HG03354 (cell line): ENCODE data around the gene CDC26.
"Not testable (repeated sequence)": the region's sequence is repeated elsewhere in the genome, so short reads cannot be mapped to it uniquely, and the experiment has no call there.

ENCODE experiments used
- ATAC-seq: cut with Tn5 transposase; IDR thresholded peaks from one replicate; pipeline ENCODE4 v1.9.1; 2021; ENCODE audit warnings: mild to moderate bottlenecking; ENCODE audit not compliant: unreplicated experiment, poor library complexity, severe bottlenecking

Gene CDC26

GRCh38 chr9:113296796-113297558 is 21.6 kb upstream of the CDC26 start:
- ATAC-seq, result no peak

DNA sequence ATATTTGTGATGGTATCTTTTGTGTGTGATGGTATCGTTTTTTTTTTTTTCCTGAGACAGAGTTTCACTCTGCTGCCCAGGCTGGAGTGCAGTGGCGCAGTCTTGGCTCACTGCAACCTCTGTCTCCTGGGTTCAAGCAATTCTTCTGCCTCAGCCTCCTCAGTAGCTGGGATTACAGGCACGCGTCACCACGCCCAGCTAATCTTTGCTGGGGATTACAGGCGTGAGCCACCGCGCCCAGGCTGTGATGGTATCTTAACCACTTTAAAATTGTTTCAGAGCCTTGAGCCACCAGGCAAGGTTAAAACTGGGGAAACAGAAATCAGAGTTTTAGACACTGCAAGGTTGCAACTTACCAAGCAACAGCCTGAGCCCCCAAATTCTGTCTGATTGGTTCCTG is 20.9 kb upstream of the CDC26 start:
- ATAC-seq, result not testable (repeated sequence)

GRCh38 chr9:113293285-113293878 is 18.0 kb upstream of the CDC26 start:
- no peak for ATAC-seq

DNA sequence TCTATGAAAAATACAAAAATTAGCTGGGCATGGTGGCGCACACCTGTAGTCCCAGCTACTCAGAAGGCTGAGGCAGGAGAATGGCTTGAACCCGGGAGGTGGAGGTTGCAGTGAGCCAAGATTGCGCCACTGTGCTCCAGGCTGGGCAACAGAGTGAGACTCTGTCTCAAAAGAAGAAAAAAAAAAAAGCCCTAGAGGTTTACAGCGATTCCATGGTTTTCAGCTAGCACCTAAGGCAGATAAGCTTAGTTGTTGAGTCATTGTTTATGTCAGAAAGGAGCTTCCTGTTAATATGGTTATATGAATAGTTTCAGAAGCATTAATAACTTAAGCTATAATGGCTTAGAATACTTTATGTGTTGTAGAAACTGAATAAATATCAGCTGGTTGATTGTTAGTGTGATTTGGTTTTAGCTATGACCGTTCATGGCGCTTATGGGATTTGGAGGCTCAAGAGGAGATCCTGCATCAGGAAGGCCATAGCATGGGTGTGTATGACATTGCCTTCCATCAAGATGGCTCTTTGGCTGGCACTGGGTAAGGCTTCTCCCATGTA is 14.8 kb upstream of the CDC26 start:
- no peak for ATAC-seq

GRCh38 chr9:113289091-113289490 is 13.7 kb upstream of the CDC26 start:
- no peak for ATAC-seq

DNA sequence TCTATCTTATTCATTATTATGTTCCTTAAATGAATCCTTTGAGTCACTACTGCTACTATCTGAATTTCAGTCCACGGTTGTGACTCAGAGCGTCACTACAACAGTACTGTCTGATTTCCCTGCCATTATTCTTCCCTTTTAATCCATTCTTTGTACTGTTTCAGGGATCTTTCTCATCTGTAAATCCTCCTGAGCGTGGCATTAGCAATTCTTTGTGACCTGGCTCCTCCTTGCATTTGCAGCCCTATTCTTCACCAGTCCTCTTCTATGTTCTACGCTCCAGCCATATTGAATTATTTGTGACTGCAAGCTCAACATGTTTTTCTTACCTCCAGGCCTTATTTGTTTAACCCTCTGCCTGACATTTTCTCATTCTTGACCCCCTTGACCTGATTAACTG is 6.0 kb upstream of the CDC26 start:
- ATAC-seq, result no peak

- no peak for ATAC-seq
Measured at GRCh38 chr9:113278840-113279239, 3.5 kb upstream of the CDC26 start.

GRCh38 chr9:113274474-113275156 is 757 bp downstream of the CDC26 start:
- peak; percentile 1 for ATAC-seq

DNA sequence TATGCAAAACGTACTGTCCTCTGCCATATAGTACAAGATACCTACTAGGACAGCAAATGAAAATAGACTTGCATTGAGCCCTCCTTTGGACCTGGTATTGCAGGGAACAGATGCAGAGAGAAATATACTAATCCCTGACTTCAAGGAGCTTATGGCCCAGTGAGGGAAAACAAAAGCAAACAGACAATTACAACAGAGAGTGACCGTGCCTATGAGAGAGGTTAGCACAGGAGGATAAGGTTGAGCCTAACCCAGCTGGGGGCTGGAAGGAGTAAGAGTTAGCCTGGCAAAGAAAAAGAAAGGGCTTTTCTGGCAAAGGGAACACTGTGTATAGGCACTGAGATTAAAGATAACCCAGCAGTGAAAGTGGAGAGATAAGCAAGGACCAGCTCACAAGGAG is 5.5 kb downstream of the CDC26 start:
- ATAC-seq, result no peak

- no peak for ATAC-seq
Measured at GRCh38 chr9:113269355-113269754, 6.0 kb downstream of the CDC26 start.

DNA sequence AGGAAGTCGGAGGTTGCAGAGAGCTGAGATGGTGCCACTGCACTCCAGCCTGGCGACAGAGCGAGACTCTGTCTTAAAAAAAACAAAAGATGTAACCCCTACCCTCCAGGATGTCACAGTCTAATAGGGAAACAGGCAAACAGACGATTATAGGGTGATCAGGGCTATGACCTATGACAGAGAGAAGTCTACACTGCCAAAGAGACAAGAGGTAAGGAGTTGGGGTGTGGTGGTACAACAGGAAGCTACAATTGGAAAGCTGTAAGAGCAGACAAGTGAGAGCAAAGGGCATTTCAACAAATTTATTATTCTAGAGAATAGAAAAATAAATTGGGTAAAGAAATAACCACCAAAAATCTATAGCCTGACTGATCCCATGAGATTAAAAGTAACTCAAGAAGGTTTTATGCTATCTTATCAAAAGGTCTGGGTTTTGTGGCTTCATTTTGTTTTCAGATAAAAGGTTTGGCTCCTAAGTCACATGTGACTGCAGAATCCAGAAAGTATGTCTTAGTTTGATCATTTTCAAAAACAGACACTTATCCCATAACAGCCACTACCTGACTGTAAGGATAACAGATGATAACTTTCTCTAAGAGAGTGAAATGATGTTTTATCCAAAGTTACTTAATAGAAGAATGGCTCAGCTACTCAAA is 7.3 kb downstream of the CDC26 start:
- ATAC-seq, result no peak

- ATAC-seq, result no peak
Measured at GRCh38 chr9:113266174-113266573, 9.2 kb downstream of the CDC26 start.

DNA sequence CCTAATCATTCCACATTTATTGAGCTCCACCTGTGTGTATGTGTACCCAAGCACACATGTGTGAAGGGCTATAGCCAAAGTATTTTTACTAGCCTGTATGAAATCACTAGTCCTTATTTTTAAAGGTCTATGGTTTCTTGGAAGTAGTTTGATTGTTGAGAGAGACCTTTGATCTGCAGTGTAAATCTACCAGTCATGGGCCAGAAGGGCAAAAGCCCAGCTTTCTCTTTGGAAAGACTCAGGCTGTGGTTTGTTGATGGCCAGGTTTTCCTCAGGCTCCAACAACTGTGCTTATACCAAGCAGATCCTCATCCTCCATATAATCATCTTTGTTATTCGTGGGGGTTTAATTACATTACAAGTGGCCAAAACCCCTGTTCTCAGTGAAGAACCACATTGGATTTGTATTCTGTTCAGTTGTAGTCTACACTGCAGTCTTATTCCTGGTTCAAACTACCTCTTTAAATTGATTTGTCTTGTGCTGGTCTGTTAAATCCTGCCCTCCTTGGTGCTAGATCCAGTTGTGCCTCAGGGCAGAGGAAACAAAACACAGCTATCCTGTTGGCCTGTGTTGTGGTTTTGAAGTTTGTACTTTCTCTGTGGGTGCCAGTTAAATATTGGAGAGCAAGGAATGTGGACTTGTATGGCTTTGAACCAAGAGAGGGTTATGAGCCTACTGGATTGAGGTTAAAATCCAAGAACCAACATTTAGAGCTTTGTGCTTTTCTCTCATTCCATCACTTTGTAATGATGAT is 13.3 kb downstream of the CDC26 start:
- no peak for ATAC-seq

DNA sequence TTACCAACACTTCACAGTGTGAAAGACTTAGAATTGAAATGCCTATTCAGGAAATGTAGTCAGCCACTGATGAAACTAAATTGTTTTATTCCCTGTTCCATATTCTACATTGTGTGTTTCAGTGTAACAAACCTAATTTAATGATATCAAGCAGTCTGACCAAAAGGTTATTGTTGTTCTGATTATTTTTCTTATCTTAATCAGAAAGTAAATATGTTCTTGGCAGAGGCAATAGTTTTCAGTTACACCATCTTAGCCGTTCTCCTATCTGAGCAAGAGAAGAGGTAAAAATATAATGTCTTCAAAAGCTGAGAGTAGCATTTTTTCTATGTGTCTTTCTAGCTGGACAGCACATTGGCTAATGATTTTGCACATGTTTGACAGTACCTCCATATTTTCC is 17.1 kb downstream of the CDC26 start:
- ATAC-seq, result no peak

GRCh38 chr9:113257863-113258262 is 17.5 kb downstream of the CDC26 start:
- ATAC-seq, result no peak

DNA sequence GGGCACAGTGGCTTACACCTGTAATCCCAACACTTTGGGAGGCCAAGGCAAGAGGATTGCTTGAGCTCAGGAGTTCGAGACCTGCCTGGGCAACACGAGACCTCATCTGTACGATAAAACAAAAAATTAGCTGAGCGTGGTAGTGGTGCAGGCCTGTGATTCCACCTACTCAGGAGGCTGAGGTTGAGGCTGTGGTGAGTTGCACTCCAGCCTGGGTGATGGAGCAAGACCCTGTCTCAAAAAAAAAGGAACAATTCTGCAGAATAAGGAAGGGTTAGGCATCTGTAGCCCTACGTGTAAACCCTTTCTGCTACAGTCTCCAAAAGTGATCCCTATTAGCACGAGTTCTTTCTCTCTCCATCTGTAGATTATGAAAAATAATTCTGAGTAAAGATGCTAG is 19.9 kb downstream of the CDC26 start:
- no peak for ATAC-seq

GRCh38 chr9:113254991-113255390 is 20.4 kb downstream of the CDC26 start:
- ATAC-seq, result no peak

DNA sequence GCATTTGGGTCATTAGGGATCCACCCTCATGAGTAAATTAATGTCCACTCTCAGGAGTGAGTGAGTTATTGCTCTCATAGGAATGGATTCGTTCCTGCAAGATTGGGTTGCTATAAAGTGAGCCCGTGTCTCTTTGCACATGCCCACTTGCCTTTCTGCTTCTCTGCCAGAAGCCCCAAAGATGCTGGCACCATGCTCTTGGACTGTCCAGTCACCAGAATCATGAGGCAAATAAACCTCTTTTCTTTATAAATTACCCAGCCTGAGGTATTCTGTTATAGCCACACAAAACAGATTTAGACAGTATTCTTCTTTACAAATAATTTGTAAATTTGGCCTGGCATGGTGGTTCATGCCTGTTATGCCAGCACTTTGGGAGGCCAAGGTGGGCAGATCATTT is 24.6 kb downstream of the CDC26 start:
- ATAC-seq, result no peak

DNA sequence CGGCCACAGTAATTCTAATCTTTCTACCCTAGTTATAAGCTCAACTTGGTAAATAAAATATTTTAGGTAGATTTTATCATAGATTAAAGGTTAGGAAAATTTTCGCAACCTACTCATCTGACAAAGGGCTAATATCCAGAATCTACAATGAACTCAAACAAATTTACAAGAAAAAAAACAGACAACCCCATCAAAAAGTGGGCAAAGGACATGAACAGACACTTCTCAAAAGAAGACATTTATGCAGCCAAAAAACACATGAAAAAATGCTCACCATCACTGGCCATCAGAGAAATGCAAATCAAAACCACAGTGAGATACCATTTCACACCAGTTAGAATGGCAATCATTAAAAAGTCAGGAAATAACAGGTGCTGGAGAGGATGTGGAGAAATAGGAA is 25.7 kb downstream of the CDC26 start:
- not testable (repeated sequence) for ATAC-seq

GRCh38 chr9:113247640-113248039 is 27.7 kb downstream of the CDC26 start:
- no peak for ATAC-seq
